Skeletal muscle cell (primary cell): ENCODE data around the gene TIPRL.
"Not testable (repeated sequence)": the region's sequence is repeated elsewhere in the genome, so short reads cannot be mapped to it uniquely, and the experiment has no call there.

Source experiments
- DNase-seq: peaks from one replicate; pipeline ENCODE4 v3.0.0-alpha.2; 2010; ENCODE audit warnings: low read depth
- H3K4me3 ChIP-seq: 2 replicates; pipeline ENCODE4 v1.5.1; 2011; ENCODE audit warnings: low read depth, mild to moderate bottlenecking, control low read depth, low read length, moderate library complexity

TIPRL gene

DNA sequence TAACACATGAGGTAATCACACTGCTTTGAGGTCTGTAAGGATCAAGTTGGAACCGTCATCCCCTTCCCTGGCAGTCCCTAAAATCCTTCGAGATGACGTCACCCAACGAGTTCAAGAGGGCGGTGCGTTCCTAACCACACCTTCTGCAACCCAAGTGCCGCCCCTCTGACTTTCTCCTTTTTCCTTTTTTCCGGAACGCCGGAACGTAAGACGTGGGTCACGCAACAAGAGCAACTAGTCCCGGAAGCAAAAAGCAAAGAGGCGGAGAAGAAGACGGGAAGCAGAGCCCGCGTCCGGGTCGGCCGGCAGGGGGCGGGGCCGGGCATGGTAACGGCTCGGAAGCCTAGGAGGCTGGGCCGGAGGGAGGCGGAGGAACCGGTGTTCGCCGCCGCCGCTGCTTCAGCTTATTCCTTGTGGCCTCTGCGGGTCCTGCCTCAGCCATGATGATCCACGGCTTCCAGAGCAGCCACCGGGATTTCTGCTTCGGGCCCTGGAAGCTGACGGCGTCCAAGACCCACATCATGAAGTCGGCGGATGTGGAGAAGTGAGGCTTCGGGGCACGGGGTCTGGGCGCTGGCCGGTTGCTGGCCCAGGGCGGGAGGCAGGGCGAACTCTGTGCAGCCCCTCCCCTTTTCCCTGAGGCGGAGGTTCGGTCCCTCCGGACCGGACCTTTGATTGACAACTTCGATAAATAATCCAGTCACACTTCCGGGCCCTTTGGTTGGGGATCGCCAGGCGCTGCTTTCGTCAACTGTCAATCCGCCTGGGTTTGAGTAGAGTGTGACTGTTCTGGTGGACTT lies at the start of gene TIPRL:
TSS of gene TIPRL (plus strand) at position 325 of the 800 bp plus-strand sequence. CDS start at position 441, 116 bp downstream.
- H3K4me3 ChIP-seq = peak within 1 kb of the TSS; percentile 79
- DNase-seq = peak; percentile 98

GRCh38 chr1:168129933-168130332 lies 48.8 kb upstream of the TIPRL start:
- DNase-seq = no peak
- no peak overlapping the region for H3K4me3 ChIP-seq

DNA sequence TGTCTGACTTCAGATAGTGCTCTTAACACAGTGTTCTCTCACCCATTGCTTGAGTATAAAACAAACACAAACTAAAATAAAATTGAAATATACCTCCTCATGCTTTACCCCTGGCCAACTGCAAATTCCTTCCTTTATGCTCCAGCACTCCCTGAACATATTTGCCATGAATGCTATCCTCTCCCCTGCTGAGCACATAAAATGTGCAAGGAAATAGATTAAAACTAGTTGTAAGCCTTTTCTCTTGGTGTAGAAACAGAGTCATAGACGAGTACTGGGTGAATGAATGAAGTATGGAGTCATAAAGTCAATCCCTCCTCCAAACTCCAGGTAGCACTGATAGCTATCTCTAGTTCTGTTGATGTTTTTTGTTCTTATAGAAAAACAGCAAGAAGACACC lies 44.6 kb upstream of the TIPRL start:
- no peak overlapping the region for H3K4me3 ChIP-seq
- no peak for DNase-seq

DNA sequence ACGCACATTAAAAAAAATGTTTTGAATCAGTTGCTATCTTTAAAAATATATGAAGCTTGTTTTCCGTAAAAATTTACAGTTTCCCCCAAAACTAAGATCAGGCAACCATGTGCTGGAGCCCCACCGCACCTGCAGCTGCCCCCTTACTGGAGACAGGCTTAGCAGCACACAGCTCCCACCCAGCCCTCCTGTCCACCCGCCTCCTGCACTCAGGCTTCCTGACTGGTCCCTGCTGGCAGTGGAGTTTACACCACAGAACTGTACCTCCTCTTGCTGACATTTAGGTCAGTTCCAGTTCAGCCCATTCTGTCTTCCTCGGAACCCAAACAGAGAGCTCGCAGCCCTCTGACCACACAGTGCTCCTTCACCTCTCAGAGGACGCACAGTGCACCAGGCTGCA lies 44.1 kb upstream of the TIPRL start:
- no peak overlapping the region for H3K4me3 ChIP-seq
- DNase-seq = no peak

GRCh38 chr1:168135116-168135920 lies 43.4 kb upstream of the TIPRL start:
- peak overlapping the region; percentile 77 for H3K4me3 ChIP-seq
- DNase-seq = no peak

- peak overlapping the region; percentile 77 for H3K4me3 ChIP-seq
- no peak for DNase-seq
These were observed 42.6 kb upstream of the TIPRL start for GRCh38 chr1:168135921-168136708.

GRCh38 chr1:168136709-168137514 lies 41.9 kb upstream of the TIPRL start, which contains the start of gene GPR161:
Gene GPR161 (minus strand): TSS chr1:168136930. CDS start chr1:168104850, 32,080 bp downstream.
- peak within 1 kb of the TSS; percentile 77 for H3K4me3 ChIP-seq
- DNase-seq = no peak

- no peak for DNase-seq
- H3K4me3 ChIP-seq = peak overlapping the region; percentile 77
These were observed 41.3 kb upstream of the TIPRL start for GRCh38 chr1:168137515-168137821.

- DNase-seq = no peak
- no peak overlapping the region for H3K4me3 ChIP-seq
These were observed 40.6 kb upstream of the TIPRL start for GRCh38 chr1:168138134-168138533.

GRCh38 chr1:168139070-168139469 lies 39.7 kb upstream of the TIPRL start:
- H3K4me3 ChIP-seq = no peak overlapping the region
- DNase-seq = no peak

DNA sequence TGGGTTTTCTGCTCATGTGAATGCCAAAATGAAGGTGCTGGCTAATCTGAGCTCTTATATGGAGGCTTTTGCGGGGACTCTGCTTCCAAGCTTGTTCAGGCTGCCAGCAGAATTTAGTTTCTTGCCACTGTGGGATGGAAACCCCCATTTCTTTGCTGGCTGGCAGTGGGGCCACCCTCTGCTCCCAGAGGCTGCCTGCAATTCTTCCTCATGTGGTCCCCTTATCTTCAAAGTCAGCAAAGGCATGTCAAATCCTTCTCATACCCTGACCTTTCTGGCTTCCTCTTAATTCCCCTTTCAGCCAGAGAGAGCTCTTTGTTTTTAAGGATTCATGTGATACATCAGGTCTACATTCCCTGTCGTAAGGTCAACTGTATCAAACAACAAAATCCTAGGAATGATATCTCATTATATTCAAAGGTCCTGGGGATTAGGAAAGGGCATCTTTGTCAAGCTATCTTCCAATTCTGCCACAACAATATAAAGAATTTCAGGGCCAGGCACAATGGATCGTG lies 36.8 kb upstream of the TIPRL start:
- no peak for DNase-seq
- H3K4me3 ChIP-seq = no peak overlapping the region

- H3K4me3 ChIP-seq = no peak overlapping the region
- DNase-seq = peak; percentile 43
These were observed 33.3 kb upstream of the TIPRL start for GRCh38 chr1:168145184-168146159.

DNA sequence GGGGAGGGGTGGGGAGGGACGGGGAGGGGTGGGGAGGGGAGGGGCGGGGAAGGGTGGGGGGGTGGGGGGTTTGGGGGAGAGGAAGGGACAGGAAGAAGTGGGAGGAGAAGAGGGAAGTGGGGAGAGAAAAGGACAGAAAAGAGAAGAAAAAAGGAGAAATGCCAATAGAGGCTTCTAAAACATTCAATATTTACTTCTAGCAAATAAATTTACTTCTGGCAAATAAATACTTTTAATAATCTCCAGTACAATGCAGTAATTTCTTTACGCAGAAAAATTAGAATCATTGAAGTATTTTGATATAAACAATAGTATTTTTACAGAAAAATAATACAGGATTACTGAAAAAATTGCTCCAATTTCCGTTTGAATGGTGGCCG lies 32.6 kb upstream of the TIPRL start:
- no peak overlapping the region for H3K4me3 ChIP-seq
- DNase-seq = no peak

DNA sequence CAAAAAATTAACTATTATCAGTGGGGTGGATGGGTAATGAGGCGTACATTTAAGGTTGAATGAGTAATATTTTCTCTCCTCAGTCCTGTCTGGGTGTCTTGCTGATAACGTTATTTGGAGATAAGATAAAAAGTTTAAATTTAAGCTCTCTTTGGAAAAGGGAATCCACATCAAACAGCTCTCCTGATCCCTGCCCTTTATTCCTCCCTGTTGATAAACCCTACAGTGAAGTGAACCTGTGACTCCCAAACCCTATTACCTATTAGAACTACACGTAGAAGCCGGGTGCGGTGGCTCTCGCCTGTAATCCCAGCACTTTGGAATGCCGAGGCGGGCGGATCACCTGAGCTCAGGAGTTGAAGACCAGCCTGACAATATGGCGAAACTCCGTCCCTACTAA lies 32.1 kb upstream of the TIPRL start:
- DNase-seq = no peak
- H3K4me3 ChIP-seq = no peak overlapping the region

DNA sequence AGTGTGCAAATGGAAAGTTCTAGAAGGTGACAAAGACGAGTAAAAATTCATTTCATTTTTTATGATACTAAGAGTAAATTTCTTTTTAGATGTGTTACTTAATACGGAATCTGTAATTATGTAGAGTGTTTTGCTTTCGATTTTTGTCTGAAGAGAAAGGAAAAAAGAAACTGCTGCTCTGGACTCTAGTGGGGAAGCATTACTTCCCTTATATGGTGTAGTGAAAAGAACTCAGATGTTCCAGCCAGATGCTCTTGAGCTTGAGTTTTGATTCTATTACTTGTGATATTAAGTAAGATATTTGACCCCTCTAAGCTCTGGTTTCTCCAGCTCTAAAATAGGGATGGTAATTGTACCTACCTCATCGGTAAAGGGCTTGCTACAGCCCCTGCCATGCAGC lies 29.8 kb upstream of the TIPRL start:
- DNase-seq = no peak
- no peak overlapping the region for H3K4me3 ChIP-seq

- no peak for DNase-seq
- H3K4me3 ChIP-seq = no peak overlapping the region
These were observed 28.5 kb upstream of the TIPRL start for GRCh38 chr1:168150283-168150682.

DNA sequence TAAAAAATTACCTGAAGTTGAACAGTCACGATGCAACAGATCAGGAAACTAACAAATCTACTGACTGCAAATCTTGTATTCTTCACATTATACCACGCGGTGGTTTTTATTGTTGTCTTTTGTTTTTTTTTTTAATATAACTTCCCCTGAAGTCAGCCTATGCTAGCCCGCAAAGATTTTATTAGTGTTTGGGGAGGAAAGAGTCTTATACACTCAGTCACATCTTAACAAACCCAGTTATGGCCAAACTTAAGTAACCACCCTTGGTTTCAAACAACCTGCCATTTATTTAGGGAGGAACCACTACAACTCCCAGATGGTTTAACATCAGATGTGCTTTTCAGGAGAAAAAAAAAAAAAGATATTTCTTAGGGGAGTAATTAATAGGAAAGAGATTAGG lies 26.8 kb upstream of the TIPRL start:
- no peak for DNase-seq
- no peak overlapping the region for H3K4me3 ChIP-seq

DNA sequence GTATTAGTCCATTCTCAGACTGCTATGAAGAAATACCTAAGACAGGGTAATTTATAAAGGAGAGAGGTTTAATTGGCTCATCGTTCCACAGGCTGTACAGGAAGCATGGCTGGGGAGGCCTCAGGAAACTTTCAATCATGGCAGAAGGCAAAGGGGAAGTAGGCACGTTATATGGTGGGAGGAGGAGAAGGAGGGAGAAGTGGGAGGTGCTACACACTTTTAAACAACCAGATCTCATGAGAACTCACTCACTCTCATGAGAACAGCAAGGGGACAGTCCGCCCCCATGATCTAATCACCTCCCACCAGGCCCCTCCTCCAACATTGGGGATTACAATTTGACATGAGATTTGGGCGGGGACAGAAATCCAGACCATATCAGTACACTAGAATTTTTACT lies 24.1 kb upstream of the TIPRL start:
- not testable (repeated sequence) for DNase-seq, H3K4me3 ChIP-seq
